ENCODE results near the gene AIMP1.

The AIMP1 gene

GRCh38 chr4:106303548-106304281, 12.6 kb upstream of the AIMP1 start:
- TF ChIP-seq SPI1 (IDR thresholded peaks at IDR 0.05; ENCODE audit: borderline replicate concordance, low read depth), result no peak
- no peak for TF ChIP-seq REST (IDR thresholded peaks at IDR 0.05; ENCODE audit: insufficient replicate concordance, low read depth)
- TF ChIP-seq POLR2AphosphoS5 (IDR thresholded peaks at IDR 0.05; ENCODE audit: low read depth), result no peak
- no peak for TF ChIP-seq GABPA (IDR thresholded peaks at IDR 0.05; ENCODE audit: low read depth)
- TF ChIP-seq CTCF (IDR thresholded peaks at IDR 0.05; ENCODE audit: insufficient read depth, low read length), result no peak
- no peak for DNase-seq (ENCODE audit: low read depth in 1 of 2, low spot score in 1 of 2)
- Histone ChIP-seq H3K4me3 (replicated peaks; ENCODE audit: insufficient read depth, low read length) (no peak overlapping the region), H3K27ac (replicated peaks) (no peak overlapping the region), H3K27me3 (ENCODE audit: insufficient read depth, poor library complexity, severe bottlenecking) (no peaks in the 10 kb centered on the region)

- Histone ChIP-seq H3K27ac (replicated peaks) (no peak overlapping the region), H3K4me3 (replicated peaks; ENCODE audit: insufficient read depth, low read length) (no peak overlapping the region), H3K27me3 (ENCODE audit: insufficient read depth, poor library complexity, severe bottlenecking) (no peaks in the 10 kb centered on the region)
- DNase-seq (ENCODE audit: low read depth in 1 of 2, low spot score in 1 of 2), result no peak
- no peak for TF ChIP-seq CTCF (IDR thresholded peaks at IDR 0.05; ENCODE audit: insufficient read depth, low read length)
- no peak for TF ChIP-seq POLR2AphosphoS5 (IDR thresholded peaks at IDR 0.05; ENCODE audit: low read depth)
- no peak for TF ChIP-seq GABPA (IDR thresholded peaks at IDR 0.05; ENCODE audit: low read depth)
- no peak for TF ChIP-seq SPI1 (IDR thresholded peaks at IDR 0.05; ENCODE audit: borderline replicate concordance, low read depth)
- TF ChIP-seq REST (IDR thresholded peaks at IDR 0.05; ENCODE audit: insufficient replicate concordance, low read depth), result no peak
Observed at GRCh38 chr4:106304632-106305031, 11.7 kb upstream of the AIMP1 start.

- H3K4me3 ChIP-seq (replicated peaks; ENCODE audit: insufficient read depth, low read length), result no peak overlapping the region
- TF ChIP-seq GABPA (IDR thresholded peaks at IDR 0.05; ENCODE audit: low read depth) (no peak), CTCF (IDR thresholded peaks at IDR 0.05; ENCODE audit: insufficient read depth, low read length) (no peak), REST (IDR thresholded peaks at IDR 0.05; ENCODE audit: insufficient replicate concordance, low read depth) (no peak), SPI1 (IDR thresholded peaks at IDR 0.05; ENCODE audit: borderline replicate concordance, low read depth) (no peak), POLR2AphosphoS5 (IDR thresholded peaks at IDR 0.05; ENCODE audit: low read depth) (no peak)
Observed at GRCh38 chr4:106305435-106306055, 10.8 kb upstream of the AIMP1 start.

More at GRCh38 chr4:106305435-106306055, 10.8 kb upstream of the AIMP1 start:
- no peaks in the 10 kb centered on the region for H3K27me3 ChIP-seq (ENCODE audit: insufficient read depth, poor library complexity, severe bottlenecking)
- H3K27ac ChIP-seq (replicated peaks), result no peak overlapping the region
- no peak for DNase-seq (ENCODE audit: low read depth in 1 of 2, low spot score in 1 of 2)
